ENCODE measurements around the gene MAPKAPK5. TPM values are rescaled to one million over a fixed set of nuclear protein-coding genes. Genes with fewer than 3 reads are reported as not detected.
"Not testable (repeated sequence)": the region's sequence is repeated elsewhere in the genome, so short reads cannot be mapped to it uniquely, and the experiment has no call there.

The MAPKAPK5 gene
- total and polyA plus RNA-seq, 12 donors, result 9.1 to 28.6 (median 23.4) TPM

- no peak for DNase-seq
- Histone ChIP-seq H3K9me3 (no peaks in the 10 kb centered on the region), H3K27ac (no peak overlapping the region)
Measured at GRCh38 chr12:111819191-111820158, 22.6 kb upstream of the MAPKAPK5 start.

GRCh38 chr12:111820828-111821227 is 21.2 kb upstream of the MAPKAPK5 start:
- H3K4me3 ChIP-seq; ATAC-seq; H3K36me3 ChIP-seq; intact Hi-C loops (cut with DNase I); H3K27me3 ChIP-seq; DNase-seq; H3K9me3 ChIP-seq; H3K27ac ChIP-seq: not testable (repeated sequence)
- peaks cover 0 to 25% (median 5%) of the 10 kb centered on the region in 9 donors for H3K4me1 ChIP-seq
- WGBS, 2 donors, result 88 to 91% methylated on average over 8 of the region's 8 CpGs

More at GRCh38 chr12:111819191-111820158, 22.6 kb upstream of the MAPKAPK5 start:
- H3K27me3 ChIP-seq, result no peaks in the 10 kb centered on the region
- 68 to 74% methylated on average over 6 of the region's 6 CpGs for WGBS, 2 donors
- ATAC-seq, result no peak
- H3K4me1 ChIP-seq, result peaks cover 0 to 24% (median 5%) of the 10 kb centered on the region in 9 donors
- no peak overlapping the region for H3K4me3 ChIP-seq
- H3K36me3 ChIP-seq, result no peaks in the 10 kb centered on the region
- no peak for TF ChIP-seq CTCF (IDR thresholded peaks at IDR 0.05)
- intact Hi-C loops (cut with DNase I), result no loop called here

GRCh38 chr12:111822886-111823285 is 19.1 kb upstream of the MAPKAPK5 start:
- ATAC-seq, result no peak
- Histone ChIP-seq H3K27ac (peak overlapping the region in 1 of 10 donors; percentile 64), H3K36me3 (no peaks in the 10 kb centered on the region), H3K27me3 (no peaks in the 10 kb centered on the region), H3K4me3 (no peak overlapping the region), H3K9me3 (no peaks in the 10 kb centered on the region), H3K4me1 (peaks cover 0 to 28% (median 5%) of the 10 kb centered on the region in 9 donors)
- WGBS, 2 donors, result 49 to 53% methylated on average over 2 of the region's 2 CpGs
- intact Hi-C loops (cut with DNase I), result no loop called here
- no peak for DNase-seq
- no peak for TF ChIP-seq CTCF (IDR thresholded peaks at IDR 0.05)

- DNase-seq (no peak), ATAC-seq (peak in 3 of 8 donors; percentile 59 to 88 (median 61))
- H3K4me3 ChIP-seq, result no peak overlapping the region
- peak overlapping the region in 1 of 10 donors; percentile 36 for H3K27ac ChIP-seq
- H3K4me1 ChIP-seq, result peaks cover 0 to 28% (median 5%) of the 10 kb centered on the region in 9 donors
- no peaks in the 10 kb centered on the region for H3K9me3 ChIP-seq
- no peaks in the 10 kb centered on the region for H3K27me3 ChIP-seq
- WGBS, 2 donors, result 38 to 48% methylated on average over 3 of the region's 3 CpGs
- no peaks in the 10 kb centered on the region for H3K36me3 ChIP-seq
- intact Hi-C loops (cut with DNase I), result no loop called here
- no peak for TF ChIP-seq CTCF (IDR thresholded peaks at IDR 0.05)
Measured at GRCh38 chr12:111823891-111824290, 18.1 kb upstream of the MAPKAPK5 start.
